Trophoblast cell (in vitro differentiated cells and primary cell): ENCODE measurements around the gene RHO.

Experiments
- DNase-seq, 2 donors: peaks; one replicate each; pipeline ENCODE4 v3.0.0-alpha.2; 2016
- H2AFZ ChIP-seq: 2 replicates; pipeline ENCODE4 v1.6.1; 2013; ENCODE audit warnings: low read length, moderate library complexity, mild to moderate bottlenecking; ENCODE audit not compliant: insufficient read depth, poor library complexity
- H2AK5ac ChIP-seq: 2 replicates; pipeline ENCODE4 v1.6.1; 2013; ENCODE audit warnings: mild to moderate bottlenecking, low read length
- H2BK120ac ChIP-seq: 2 replicates; pipeline ENCODE4 v1.6.1; 2013; ENCODE audit warnings: low read length, mild to moderate bottlenecking, moderate library complexity; ENCODE audit not compliant: insufficient read depth, poor library complexity
- H2BK12ac ChIP-seq: 2 replicates; pipeline ENCODE4 v1.6.1; 2013; ENCODE audit warnings: mild to moderate bottlenecking, low read length, moderate library complexity
- H2BK5ac ChIP-seq: 2 replicates; pipeline ENCODE4 v1.6.1; 2013; ENCODE audit warnings: low read length, low read depth, moderate library complexity, mild to moderate bottlenecking; ENCODE audit not compliant: poor library complexity
- H3K14ac ChIP-seq: 2 replicates; pipeline ENCODE4 v1.6.1; 2013; ENCODE audit warnings: mild to moderate bottlenecking, low read length
- H3K18ac ChIP-seq: 2 replicates; pipeline ENCODE4 v1.6.1; 2013; ENCODE audit warnings: mild to moderate bottlenecking, low read length
- H3K23ac ChIP-seq: 2 replicates; pipeline ENCODE4 v1.6.1; 2013; ENCODE audit warnings: low read length
- H3K27ac ChIP-seq: 2 replicates; pipeline ENCODE4 v1.5.1; 2013; ENCODE audit warnings: low read depth, mild to moderate bottlenecking, inconsistent platforms, low read length, moderate library complexity
- H3K27me3 ChIP-seq: 2 replicates; pipeline ENCODE4 v1.6.1; 2013; ENCODE audit warnings: inconsistent platforms, mild to moderate bottlenecking, low read length, moderate library complexity; ENCODE audit not compliant: insufficient read depth
- H3K36me3 ChIP-seq, 2 experiments: 1 replicate in 1 of 2; 2 replicates in 1 of 2; pipeline ENCODE4 v1.6.1; 2013; ENCODE audit warnings: low read length in 2 of 2, mild to moderate bottlenecking in 2 of 2, moderate library complexity in 1 of 2; ENCODE audit not compliant: insufficient read depth in 2 of 2, control insufficient read depth in 1 of 2
- H3K4ac ChIP-seq: 2 replicates; pipeline ENCODE4 v1.6.1; 2013; ENCODE audit warnings: low read depth, mild to moderate bottlenecking, low read length, moderate library complexity
- H3K4me1 ChIP-seq, 2 experiments: 1 replicate in 1 of 2; 2 replicates in 1 of 2; pipeline ENCODE4 v1.6.1; 2013; ENCODE audit warnings: low read length in 2 of 2, mild to moderate bottlenecking in 2 of 2, moderate library complexity in 1 of 2; ENCODE audit not compliant: insufficient read depth in 2 of 2, control insufficient read depth in 1 of 2
- H3K4me2 ChIP-seq: 2 replicates; pipeline ENCODE4 v1.6.1; 2013; ENCODE audit warnings: inconsistent platforms, mild to moderate bottlenecking, low read length, moderate library complexity
- H3K4me3 ChIP-seq: 2 replicates; pipeline ENCODE4 v1.5.1; 2013; ENCODE audit warnings: mild to moderate bottlenecking, low read depth, low read length, inconsistent platforms
- H3K79me1 ChIP-seq: one replicate; pipeline ENCODE4 v1.6.1; 2013; ENCODE audit warnings: low read length
- H3K79me2 ChIP-seq: 2 replicates; pipeline ENCODE4 v1.6.1; 2013; ENCODE audit warnings: low read length, mild to moderate bottlenecking; ENCODE audit not compliant: control insufficient read depth, insufficient read depth, poor library complexity
- H3K9ac ChIP-seq: 2 replicates; pipeline ENCODE4 v1.6.1; 2013; ENCODE audit warnings: mild to moderate bottlenecking, low read length
- H3K9me3 ChIP-seq: 2 replicates; pipeline ENCODE4 v1.6.1; 2013; ENCODE audit warnings: low read depth, mild to moderate bottlenecking, control low read depth, inconsistent platforms, low read length; ENCODE audit not compliant: insufficient read depth
- H4K12ac ChIP-seq: 2 replicates; pipeline ENCODE4 v1.6.1; 2013; ENCODE audit warnings: low read depth, mild to moderate bottlenecking, low read length, moderate library complexity
- H4K8ac ChIP-seq: 2 replicates; pipeline ENCODE4 v1.6.1; 2013; ENCODE audit warnings: low read depth, mild to moderate bottlenecking, low read length, moderate library complexity
- H4K91ac ChIP-seq: one replicate; pipeline ENCODE4 v1.6.1; 2013; ENCODE audit warnings: low read depth, mild to moderate bottlenecking, low read length, moderate library complexity
- WGBS: extraction: QIAGEN DNeasy Blood & Tissue Kit; methylation state at CpG from one replicate; pipeline ENCODE4 v1.1.7; 2013; ENCODE audit warnings: missing lambda C conversion rate; ENCODE audit not compliant: insufficient read length, insufficient coverage; ENCODE audit errors: extremely low coverage; 5-methylcytosine and 5-hydroxymethylcytosine counted together

RHO gene

DNA sequence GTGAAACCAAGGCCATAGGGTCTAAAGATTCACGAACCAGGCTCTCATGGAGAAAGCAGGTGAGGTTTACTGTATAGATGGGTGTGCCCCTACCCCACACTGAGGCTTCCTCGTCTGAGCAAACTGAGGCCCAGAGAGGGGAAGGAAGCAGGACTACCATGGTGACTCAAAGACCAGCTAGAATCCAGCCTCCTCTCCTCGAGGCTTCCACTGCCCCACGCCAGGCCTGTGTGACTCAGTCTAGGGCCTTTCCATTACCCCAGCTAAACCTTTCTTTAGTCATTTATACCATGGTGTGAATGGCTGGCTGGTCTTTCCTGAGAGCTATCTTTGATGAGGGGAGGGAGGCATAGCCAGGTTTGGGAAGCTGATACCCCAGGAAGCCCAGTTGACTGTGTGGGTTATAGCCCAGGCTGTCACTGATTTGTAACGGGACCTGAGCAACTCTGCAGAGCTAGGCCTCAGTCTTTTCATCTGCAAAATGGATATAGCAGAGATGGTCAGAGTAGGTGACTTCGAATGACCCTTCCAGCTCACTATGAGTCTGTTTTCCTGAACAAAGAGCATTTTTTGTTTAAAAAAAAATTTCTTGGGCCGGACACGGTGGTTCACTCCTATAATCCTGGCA lies 3.0 kb upstream of the RHO start:
- H3K9ac ChIP-seq = no peak overlapping the region
- H3K9me3 ChIP-seq = no peaks in the 10 kb centered on the region
- no peak overlapping the region for H2BK12ac ChIP-seq
- no peak overlapping the region for H3K18ac ChIP-seq
- DNase-seq = peak; percentile 20 to 44
- no peaks in the 10 kb centered on the region for H3K27me3 ChIP-seq
- no peak overlapping the region for H4K8ac ChIP-seq
- no peak overlapping the region for H3K27ac ChIP-seq
- no peaks in the 10 kb centered on the region for H3K79me2 ChIP-seq
- no peak overlapping the region for H4K91ac ChIP-seq
- no peaks in the 10 kb centered on the region for H3K79me1 ChIP-seq
- WGBS = no CpG with 5 or more reads among the region's 8 CpGs
- H3K23ac ChIP-seq = no peak overlapping the region
- no peak overlapping the region for H3K4me2 ChIP-seq
- no peak overlapping the region for H2BK120ac ChIP-seq
- H2AK5ac ChIP-seq = no peak overlapping the region
- no peak overlapping the region for H3K4ac ChIP-seq
- H3K4me1 ChIP-seq = peaks cover 5 to 7% of the 10 kb centered on the region in 2 experiments
- H4K12ac ChIP-seq = no peak overlapping the region
- H2AFZ ChIP-seq = no peak overlapping the region
- H3K36me3 ChIP-seq = no peaks in the 10 kb centered on the region
- H3K4me3 ChIP-seq = no peak overlapping the region
- no peak overlapping the region for H3K14ac ChIP-seq
- no peak overlapping the region for H2BK5ac ChIP-seq

DNA sequence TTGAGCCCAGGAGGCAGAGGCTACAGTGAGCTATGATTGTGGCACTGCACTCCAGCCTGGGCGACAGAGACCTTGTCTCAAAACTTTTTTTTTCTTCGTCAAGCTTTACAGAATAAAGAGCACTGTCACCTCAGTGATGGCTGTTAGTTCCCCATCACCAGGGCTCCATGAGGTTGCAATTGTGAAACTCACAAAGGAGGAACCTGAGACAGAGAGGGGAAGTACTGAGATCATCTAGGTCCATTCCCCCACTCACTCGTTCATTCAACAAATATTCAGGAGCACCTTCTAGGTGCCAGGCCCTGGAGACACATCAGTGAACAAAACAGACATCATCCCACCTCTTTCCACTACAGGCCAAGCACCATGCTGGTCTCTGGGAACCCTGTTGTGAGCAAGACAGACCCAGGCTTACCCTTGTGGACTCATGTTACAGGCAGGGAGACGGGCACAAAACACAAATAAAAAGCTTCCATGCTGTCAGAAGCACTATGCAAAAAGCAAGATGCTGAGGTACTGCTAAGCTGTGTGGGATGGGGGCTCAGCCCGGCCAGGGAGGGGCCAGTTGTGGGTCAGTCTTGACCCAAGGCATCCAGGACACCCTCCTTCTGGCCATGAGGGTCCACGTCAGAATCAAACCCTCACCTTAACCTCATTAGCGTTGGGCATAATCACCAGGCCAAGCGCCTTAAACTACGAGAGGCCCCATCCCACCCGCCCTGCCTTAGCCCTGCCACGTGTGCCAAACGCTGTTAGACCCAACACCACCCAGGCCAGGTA lies 2.1 kb upstream of the RHO start:
- Histone ChIP-seq H3K79me2 (no peaks in the 10 kb centered on the region), H3K23ac (no peak overlapping the region), H2AFZ (no peak overlapping the region), H3K4me1 (peaks cover 8 to 11% of the 10 kb centered on the region in 2 experiments), H2BK5ac (no peak overlapping the region), H3K4me3 (no peak overlapping the region), H3K27ac (no peak overlapping the region), H2BK12ac (no peak overlapping the region), H3K18ac (no peak overlapping the region), H4K91ac (no peak overlapping the region), H3K79me1 (peaks cover 3% of the 10 kb centered on the region), H3K4me2 (no peak overlapping the region), H3K27me3 (no peaks in the 10 kb centered on the region), H3K9ac (no peak overlapping the region), H3K9me3 (peaks cover 3% of the 10 kb centered on the region), H2BK120ac (no peak overlapping the region), H3K14ac (no peak overlapping the region), H4K8ac (no peak overlapping the region), H4K12ac (no peak overlapping the region), H3K4ac (no peak overlapping the region), H2AK5ac (no peak overlapping the region), H3K36me3 (no peaks in the 10 kb centered on the region)
- peak in 1 of 2 donors; percentile 28 for DNase-seq
- no CpG with 5 or more reads among the region's 12 CpGs for WGBS

DNA sequence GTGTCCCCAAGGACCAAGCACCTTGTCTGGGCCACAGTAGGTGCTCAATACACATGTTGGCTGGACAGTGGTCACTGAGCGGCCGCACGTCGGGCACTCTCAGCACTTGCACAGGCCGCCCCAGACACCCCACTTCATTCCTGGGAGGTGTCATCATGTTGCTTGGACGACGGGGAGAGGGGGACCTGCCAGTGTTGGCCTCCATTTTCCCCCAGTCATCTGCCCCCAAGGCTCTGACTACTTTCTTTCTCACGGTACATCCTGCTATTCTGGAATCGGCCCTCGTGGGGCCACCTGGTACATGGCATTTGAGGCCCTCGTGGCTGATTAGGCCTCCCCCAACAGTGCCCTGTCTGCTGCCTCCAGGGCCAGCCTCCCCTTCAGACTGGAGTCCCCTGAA lies 1.2 kb upstream of the RHO start:
- no peak overlapping the region for H3K9ac ChIP-seq
- H3K79me1 ChIP-seq = peaks cover 3% of the 10 kb centered on the region
- peaks cover 3% of the 10 kb centered on the region for H3K9me3 ChIP-seq
- H3K4ac ChIP-seq = no peak overlapping the region
- H2BK12ac ChIP-seq = no peak overlapping the region
- H2BK5ac ChIP-seq = no peak overlapping the region
- H3K27ac ChIP-seq = no peak overlapping the region
- H2AK5ac ChIP-seq = no peak overlapping the region
- H3K27me3 ChIP-seq = no peaks in the 10 kb centered on the region
- no peak overlapping the region for H3K14ac ChIP-seq
- H3K4me2 ChIP-seq = no peak overlapping the region
- no peak overlapping the region for H3K4me3 ChIP-seq
- peaks cover 8 to 11% of the 10 kb centered on the region in 2 experiments for H3K4me1 ChIP-seq
- H3K36me3 ChIP-seq = no peaks in the 10 kb centered on the region
- H4K8ac ChIP-seq = no peak overlapping the region
- no peak overlapping the region for H2BK120ac ChIP-seq
- no peak overlapping the region for H3K23ac ChIP-seq
- no peak overlapping the region for H4K12ac ChIP-seq
- WGBS = no CpG with 5 or more reads among the region's 11 CpGs
- H2AFZ ChIP-seq = no peak overlapping the region
- DNase-seq = no peak
- no peak overlapping the region for H3K18ac ChIP-seq
- H3K79me2 ChIP-seq = no peaks in the 10 kb centered on the region
- H4K91ac ChIP-seq = no peak overlapping the region

DNA sequence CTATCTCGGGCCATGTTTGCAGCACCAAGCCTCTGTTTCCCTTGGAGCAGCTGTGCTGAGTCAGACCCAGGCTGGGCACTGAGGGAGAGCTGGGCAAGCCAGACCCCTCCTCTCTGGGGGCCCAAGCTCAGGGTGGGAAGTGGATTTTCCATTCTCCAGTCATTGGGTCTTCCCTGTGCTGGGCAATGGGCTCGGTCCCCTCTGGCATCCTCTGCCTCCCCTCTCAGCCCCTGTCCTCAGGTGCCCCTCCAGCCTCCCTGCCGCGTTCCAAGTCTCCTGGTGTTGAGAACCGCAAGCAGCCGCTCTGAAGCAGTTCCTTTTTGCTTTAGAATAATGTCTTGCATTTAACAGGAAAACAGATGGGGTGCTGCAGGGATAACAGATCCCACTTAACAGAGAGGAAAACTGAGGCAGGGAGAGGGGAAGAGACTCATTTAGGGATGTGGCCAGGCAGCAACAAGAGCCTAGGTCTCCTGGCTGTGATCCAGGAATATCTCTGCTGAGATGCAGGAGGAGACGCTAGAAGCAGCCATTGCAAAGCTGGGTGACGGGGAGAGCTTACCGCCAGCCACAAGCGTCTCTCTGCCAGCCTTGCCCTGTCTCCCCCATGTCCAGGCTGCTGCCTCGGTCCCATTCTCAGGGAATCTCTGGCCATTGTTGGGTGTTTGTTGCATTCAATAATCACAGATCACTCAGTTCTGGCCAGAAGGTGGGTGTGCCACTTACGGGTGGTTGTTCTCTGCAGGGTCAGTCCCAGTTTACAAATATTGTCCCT lies 1.2 kb downstream of the RHO start:
- no peaks in the 10 kb centered on the region for H3K79me2 ChIP-seq
- H3K27me3 ChIP-seq = no peaks in the 10 kb centered on the region
- no peak overlapping the region for H3K14ac ChIP-seq
- no peak overlapping the region for H2BK120ac ChIP-seq
- H3K4ac ChIP-seq = no peak overlapping the region
- no peak overlapping the region for H4K12ac ChIP-seq
- H3K23ac ChIP-seq = no peak overlapping the region
- no peak overlapping the region for H3K4me2 ChIP-seq
- no peak overlapping the region for H3K18ac ChIP-seq
- H3K9me3 ChIP-seq = peaks cover 3% of the 10 kb centered on the region
- no peak overlapping the region for H3K4me3 ChIP-seq
- DNase-seq = no peak
- no peak overlapping the region for H2AFZ ChIP-seq
- H3K27ac ChIP-seq = no peak overlapping the region
- H3K79me1 ChIP-seq = peaks cover 10% of the 10 kb centered on the region
- no peak overlapping the region for H2AK5ac ChIP-seq
- H3K36me3 ChIP-seq = no peaks in the 10 kb centered on the region
- no peak overlapping the region for H4K8ac ChIP-seq
- no CpG with 5 or more reads among the region's 12 CpGs for WGBS
- peak overlapping the region; percentile 1 for H4K91ac ChIP-seq
- H3K4me1 ChIP-seq = peaks cover 15 to 19% of the 10 kb centered on the region in 2 experiments
- peak overlapping the region; percentile 42 for H2BK12ac ChIP-seq
- no peak overlapping the region for H3K9ac ChIP-seq
- H2BK5ac ChIP-seq = no peak overlapping the region
